ENCODE data around the gene IFNGR2. TPM values are rescaled to one million over a fixed set of nuclear protein-coding genes. Genes with fewer than 3 reads are reported as not detected.

The IFNGR2 gene
- total and polyA plus RNA-seq, 2 of the 8 experiments (the other 6 are each of a cell fraction or from before 2014, with no cell fraction given): 36.0 to 46.4 TPM

GRCh38 chr21:33477066-33477465 is 73.9 kb downstream of the IFNGR2 start:
- no peak overlapping the region for H4K91ac ChIP-seq (replicated peaks; ENCODE audit: insufficient read length, low read length)
- H4K8ac ChIP-seq (ENCODE audit: extremely low read depth, insufficient read depth, low read length): no peak overlapping the region; the same call in 1 of the 2 replicates
- no peak overlapping the region for H4K5ac ChIP-seq (ENCODE audit: insufficient read length, low read depth, low read length)
- ChIA-PET POLR2A (ENCODE audit: partially characterized antibody) (interaction anchor here (1.3 to 1.4 kb wide), 2 partner anchors 14 kb away, joined by 3 to 5 read pairs; partner anchors contain the start of gene DNAJC28), CTCF (ENCODE audit: partially characterized antibody) (no interaction called here)
- no peak overlapping the region for H2BK15ac ChIP-seq (ENCODE audit: low read length)
- no peak overlapping the region for H2AFZ ChIP-seq (ENCODE audit: low read length)
- no peak overlapping the region for H3K14ac ChIP-seq (ENCODE audit: insufficient read length)
- no peaks in the 10 kb centered on the region for H3K79me1 ChIP-seq (ENCODE audit: low read depth, low read length)
- no peak for DNase-seq (ENCODE audit: low read depth in 1 of 2, low spot score in 2 of 2)
- no peak overlapping the region for H3K27ac ChIP-seq (ENCODE audit: low read depth, low read length)
- H3K23ac ChIP-seq (ENCODE audit: insufficient read length): no peak overlapping the region
- H3K4ac ChIP-seq (replicated peaks; ENCODE audit: insufficient read length, low read depth, low read length): no peak overlapping the region
- no peaks in the 10 kb centered on the region for H3K27me3 ChIP-seq (replicated peaks in 1 of 4; ENCODE audit: control insufficient read depth in 3 of 4, extremely low read depth in 1 of 4, insufficient read depth in 3 of 4, low read length in 3 of 4)
- no peaks in the 10 kb centered on the region for H3K9me3 ChIP-seq (ENCODE audit: insufficient read depth in 2 of 2, low read depth in 1 of 2, low read length in 1 of 2)
- no peaks in the 10 kb centered on the region for H3K36me3 ChIP-seq (ENCODE audit: control insufficient read depth in 2 of 4, insufficient read depth in 4 of 4, low read length in 3 of 4)
- H3K4me2 ChIP-seq (ENCODE audit: insufficient read depth in 1 of 2, low read depth in 2 of 2, low read length in 2 of 2): no peak overlapping the region
- H3K18ac ChIP-seq (ENCODE audit: extremely low read depth, low read length): no peak overlapping the region
- H4K20me1 ChIP-seq (replicated peaks in 1 of 2; ENCODE audit: control insufficient read depth in 1 of 2, insufficient read depth in 2 of 2, low read length in 2 of 2): peaks cover 2% of the 10 kb centered on the region in 2 experiments
- no peak overlapping the region for H2AK5ac ChIP-seq (ENCODE audit: low read depth, low read length)
- 98% methylated on average over 7 of the region's 7 CpGs; no CpG with 5 or more reads in 1 of the 2 experiments for WGBS, 2 experiments (ENCODE audit: extremely low coverage in 1 of 2, insufficient coverage in 1 of 2, insufficient read length in 1 of 2, insufficient replicate concordance in 2 of 2, low coverage in 1 of 2, low lambda C conversion rate in 2 of 2, missing lambda C conversion rate in 1 of 2)
- H3K79me2 ChIP-seq (ENCODE audit: control insufficient read depth in 1 of 2, insufficient read depth in 2 of 2, low read length in 2 of 2): peaks cover 0 to 12% of the 10 kb centered on the region in 2 experiments; a peak in 1 of 4 replicates
- H3K56ac ChIP-seq (replicated peaks; ENCODE audit: insufficient read length, low read depth, low read length): no peak overlapping the region
- 0 out of 7 replicates have a peak, but pooled peaks cover 0 to 6% (median 0%) of the 10 kb centered on the region in 4 experiments for H3K4me1 ChIP-seq (replicated peaks in 1 of 4; ENCODE audit: control insufficient read depth in 3 of 4, insufficient read depth in 4 of 4, low read length in 3 of 4)
- no peak overlapping the region for H2BK120ac ChIP-seq (replicated peaks; ENCODE audit: low read depth, low read length)
- H2BK12ac ChIP-seq (ENCODE audit: low read depth, low read length): no peak overlapping the region
- no peak overlapping the region for H3K9ac ChIP-seq (replicated peaks in 1 of 4; ENCODE audit: extremely low read depth in 1 of 4, low read depth in 3 of 4, low read length in 3 of 4)
- H3K4me3 ChIP-seq (ENCODE audit: extremely low read depth in 1 of 4, insufficient read depth in 2 of 4, low read depth in 3 of 4, low read length in 4 of 4): no peak overlapping the region
- H2BK5ac ChIP-seq (ENCODE audit: low read depth, low read length): no peak overlapping the region
- H2BK20ac ChIP-seq (ENCODE audit: low read length): no peak overlapping the region
- H3K23me2 ChIP-seq (ENCODE audit: low read depth, low read length): peaks cover 10% of the 10 kb centered on the region
- FAIRE-seq: no peak
